Measurements from ENCODE around the gene UVRAG. TPM values are rescaled to one million over a fixed set of nuclear protein-coding genes. Genes with fewer than 3 reads are reported as not detected.

UVRAG gene
- total and polyA plus RNA-seq, 2 of the 13 experiments (the other 11 are each of a cell fraction or from before 2014, with no cell fraction given) = 9.7 to 17.3 TPM

- TF ChIP-seq ZBTB40 (IDR thresholded peaks at IDR 0.05) (no peak), ZBTB40 (CRISPR knock-in tag; IDR thresholded peaks at IDR 0.05) (no peak), HOXA5 (CRISPR knock-in tag; IDR thresholded peaks at IDR 0.05) (no peak), ZNF768 (CRISPR knock-in tag; IDR thresholded peaks at IDR 0.05) (no peak), ZNF496 (CRISPR knock-in tag; IDR thresholded peaks at IDR 0.05; ENCODE audit: insufficient replicate concordance) (no peak), JUND (CRISPR knock-in tag; IDR thresholded peaks at IDR 0.05) (no peak), ZNF530 (CRISPR knock-in tag; IDR thresholded peaks at IDR 0.05; ENCODE audit: low read depth) (no peak)
These were observed 220.0 kb downstream of the UVRAG start (continued) for GRCh38 chr11:76035020-76035419.

Measured in HepG2 (cell line).